RWPE1 (cell line): Measurements from ENCODE around the gene LRRC26.

Source experiments
- CTCF ChIA-PET: fragments of 350-600 bp; sonication (Branson Sonifier 250); formaldehyde crosslinking; extraction: SDS; loops from one replicate; lab custom pipeline; 2021; lab: Yijun Ruan, JAX
- POLR2A ChIA-PET: fragments of 400-600 bp; formaldehyde crosslinking; extraction: SDS; loops from one replicate; lab custom pipeline; 2020; ENCODE audit warnings: antibody characterized with exemption; ENCODE audit not compliant: low non-redundant PET; lab: Yijun Ruan, JAX
- DNase-seq: peaks from one replicate; pipeline ENCODE4 v3.0.0; 2012; ENCODE audit warnings: low spot score
- H3K27ac ChIP-seq: fragments of 450-650 bp; 2 replicates; pipeline ENCODE4 v1.5.1; 2017
- CTCF ChIP-seq: fragments of 450-650 bp; conservative IDR thresholded peaks from 2 replicates; pipeline ENCODE4 v1.5.1; 2017; ENCODE audit warnings: low read depth, mild to moderate bottlenecking

Gene LRRC26

GRCh38 chr9:137180491-137180890 lies 10.6 kb upstream of the LRRC26 start:
- no peak for DNase-seq
- CTCF ChIA-PET: interaction anchor here (0.5 to 1.2 kb wide), 3 partner anchors 9 to 345 kb away, joined by 3 to 5 read pairs (median 4); partner anchors contain the start of genes RNF224 and TMEM210
- H3K27ac ChIP-seq: no peak overlapping the region
- no peak for TF ChIP-seq CTCF
- POLR2A ChIA-PET: no interaction called here

GRCh38 chr9:137179761-137180160 lies 9.9 kb upstream of the LRRC26 start:
- TF ChIP-seq CTCF: no peak

DNA sequence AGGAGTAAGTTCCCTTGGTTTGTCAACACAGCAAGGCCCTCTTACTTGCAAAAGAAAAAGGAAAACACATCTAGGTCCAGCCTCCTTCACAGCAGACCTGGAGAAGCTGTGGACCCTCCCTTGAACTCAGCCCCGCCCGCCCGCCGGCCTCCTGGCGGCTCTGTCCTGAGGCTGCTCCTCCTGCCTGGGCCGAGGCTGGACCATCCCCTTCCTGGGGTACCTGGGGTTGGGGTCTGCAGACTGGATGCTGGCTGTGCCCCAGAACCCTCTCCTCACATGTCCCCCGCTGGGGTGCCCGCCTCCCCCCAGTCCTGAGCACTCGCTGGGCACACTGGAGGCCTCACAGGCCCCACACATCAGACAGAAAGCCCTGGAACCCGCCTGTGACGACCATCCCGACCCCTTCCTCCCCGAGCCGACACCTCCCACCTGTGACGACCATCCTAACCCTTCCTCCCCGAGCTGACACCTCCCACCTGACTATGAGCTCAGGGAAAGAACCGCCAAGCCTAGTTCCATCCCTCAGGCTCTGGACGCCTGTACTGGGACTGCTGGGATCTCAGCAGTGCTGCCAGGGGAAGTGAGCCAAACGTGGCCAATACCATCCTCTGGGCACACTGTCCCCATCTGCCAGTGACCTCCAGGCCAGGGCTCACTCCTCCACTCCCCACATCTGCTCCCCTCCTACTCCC lies 9.2 kb upstream of the LRRC26 start:
- ChIA-PET POLR2A (interaction anchor here (0.5 to 1.0 kb wide), 2 partner anchors 48 to 50 kb away, joined by 3 to 6 read pairs; no protein-coding TSS in a partner anchor), CTCF (interaction anchor here (0.7 to 1.6 kb wide), 3 partner anchors 48 to 189 kb away, joined by 3 to 6 read pairs (median 4); partner anchors contain the start of gene RNF224)
- DNase-seq: no peak
- no peak for TF ChIP-seq CTCF
- H3K27ac ChIP-seq: peak overlapping the region; percentile 26

More at GRCh38 chr9:137179761-137180160, 9.9 kb upstream of the LRRC26 start:
- ChIA-PET CTCF (no interaction called here), POLR2A (no interaction called here)
- H3K27ac ChIP-seq: no peak overlapping the region
- DNase-seq: no peak

- no peak for TF ChIP-seq CTCF
- POLR2A ChIA-PET: interaction anchor here (0.5 to 1.0 kb wide), 2 partner anchors 47 to 49 kb away, joined by 3 to 6 read pairs; no protein-coding TSS in a partner anchor
- peak overlapping the region; percentile 26 for H3K27ac ChIP-seq
- DNase-seq: no peak
- CTCF ChIA-PET: interaction anchor here (0.6 to 1.6 kb wide), 4 partner anchors 43 to 188 kb away, joined by 3 to 6 read pairs (median 4); partner anchors contain the start of gene RNF224
Measured at GRCh38 chr9:137178201-137178938, 8.5 kb upstream of the LRRC26 start.

DNA sequence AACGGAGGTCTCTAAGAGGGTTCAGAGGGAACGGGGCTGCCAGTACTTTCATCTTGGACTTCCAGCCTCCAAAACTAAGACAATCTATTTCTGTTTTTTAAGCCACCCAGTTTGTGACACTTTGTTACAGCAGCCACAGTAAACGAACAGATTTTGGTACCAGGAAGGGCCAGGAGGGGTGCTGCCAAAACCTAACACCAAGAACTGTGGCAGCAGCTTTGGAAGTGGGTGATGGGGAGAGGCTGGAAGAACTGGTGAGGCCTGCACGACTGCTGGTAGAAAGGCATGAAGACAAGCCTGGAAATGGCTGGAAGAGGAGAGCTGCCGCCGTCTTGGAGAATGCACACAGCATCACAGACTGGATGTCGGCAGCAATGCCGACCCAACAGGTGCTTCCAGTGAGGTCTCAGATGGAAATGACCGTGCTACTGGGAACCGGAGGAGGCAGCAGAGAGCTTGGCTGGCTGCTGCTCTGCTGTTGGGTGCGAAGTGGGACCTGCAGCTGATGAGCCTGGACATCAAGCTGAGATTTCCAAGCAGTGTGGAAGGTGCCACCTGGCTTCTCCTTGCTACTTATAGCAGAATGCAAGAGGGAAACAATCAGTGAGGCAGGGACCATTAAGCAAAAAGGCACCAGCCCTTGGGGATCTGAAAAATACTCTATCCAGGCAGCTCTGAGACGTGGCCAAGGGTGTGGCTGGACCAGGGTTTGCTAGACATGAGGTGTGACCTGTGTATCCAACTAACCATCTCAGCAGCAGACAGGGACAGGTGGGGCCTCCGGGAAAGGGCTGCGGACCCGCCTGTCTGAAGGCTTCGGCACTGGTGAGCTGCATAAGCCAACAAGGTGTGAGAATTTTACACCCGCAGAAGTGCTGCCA lies 6.7 kb upstream of the LRRC26 start:
- TF ChIP-seq CTCF: peak; percentile 78; the same call in 1 of the 2 replicates
- ChIA-PET POLR2A (interaction anchor here (0.8 kb wide), 1 partner anchor 67 kb away, joined by 4 read pairs; no protein-coding TSS in a partner anchor), CTCF (interaction anchor here (0.5 to 1.9 kb wide), 24 partner anchors 10 to 294 kb away, joined by 3 to 11 read pairs (median 3); partner anchors contain the start of genes ANAPC2, CYSRT1, RNF224 and SAPCD2)
- DNase-seq: peak; percentile 65
- H3K27ac ChIP-seq: peak overlapping the region; percentile 26
